Astrocyte (in vitro differentiated cells and primary cell): ENCODE measurements around the gene CFTR. TPM values are rescaled to one million over a fixed set of nuclear protein-coding genes. Genes with fewer than 3 reads are reported as not detected.

Experiments
- DNase-seq: peaks from one replicate; pipeline ENCODE4 v3.0.0-alpha.2; 2010; ENCODE audit warnings: low read depth
- FAIRE-seq: peaks from 2 replicates; lab custom pipeline; 2011; peaks lifted over from hg19 to GRCh38; lab: Jason Lieb, UNC
- H2AFZ ChIP-seq: 2 replicates; pipeline ENCODE4 v1.6.0; 2012; ENCODE audit warnings: low read depth, low read length, inconsistent platforms
- H3K27ac ChIP-seq: 2 replicates; pipeline ENCODE4 v1.5.1; 2011; ENCODE audit warnings: low read depth, low read length, inconsistent platforms
- H3K27me3 ChIP-seq: 2 replicates; pipeline ENCODE4 v1.6.0; 2011; ENCODE audit warnings: low read length, inconsistent platforms; ENCODE audit not compliant: insufficient read depth
- H3K36me3 ChIP-seq: 2 replicates; pipeline ENCODE4 v1.5.1; 2011; ENCODE audit warnings: low read length, inconsistent platforms; ENCODE audit not compliant: insufficient read depth
- H3K4me1 ChIP-seq: 2 replicates; pipeline ENCODE4 v1.5.1; 2011; ENCODE audit warnings: low read length, inconsistent platforms; ENCODE audit not compliant: insufficient read depth
- H3K4me2 ChIP-seq: 2 replicates; pipeline ENCODE4 v1.6.0; 2012; ENCODE audit warnings: low read length, inconsistent platforms
- H3K4me3 ChIP-seq: 2 replicates; pipeline ENCODE4 v1.5.1; 2011; ENCODE audit warnings: low read depth, mild to moderate bottlenecking, low read length, inconsistent platforms; ENCODE audit not compliant: insufficient read depth
- H3K79me2 ChIP-seq: 2 replicates; pipeline ENCODE4 v1.6.0; 2012; ENCODE audit warnings: mild to moderate bottlenecking, low read length, inconsistent platforms; ENCODE audit not compliant: insufficient read depth
- H3K9ac ChIP-seq: 2 replicates; pipeline ENCODE4 v1.6.0; 2012; ENCODE audit warnings: mild to moderate bottlenecking, low read length, inconsistent platforms
- H3K9me3 ChIP-seq: 2 replicates; pipeline ENCODE4 v1.5.1; 2012; ENCODE audit warnings: low read depth, mild to moderate bottlenecking, low read length, inconsistent platforms; ENCODE audit not compliant: insufficient read depth
- H4K20me1 ChIP-seq: 2 replicates; pipeline ENCODE4 v1.6.0; 2012; ENCODE audit warnings: low read length, inconsistent platforms; ENCODE audit not compliant: insufficient read depth
- H3K27ac Mint-ChIP-seq: one replicate; pipeline ENCODE4 v1.8.0; 2021; ENCODE audit warnings: mild to moderate bottlenecking, mixed read lengths; ENCODE audit not compliant: unreplicated experiment
- H3K27me3 Mint-ChIP-seq: one replicate; pipeline ENCODE4 v1.8.0; 2021; ENCODE audit warnings: low read depth, mixed read lengths; ENCODE audit not compliant: unreplicated experiment
- H3K36me3 Mint-ChIP-seq: one replicate; pipeline ENCODE4 v1.8.0; 2021; ENCODE audit warnings: low read depth, mixed read lengths; ENCODE audit not compliant: unreplicated experiment
- H3K4me1 Mint-ChIP-seq: one replicate; pipeline ENCODE4 v1.8.0; 2021; ENCODE audit warnings: low read depth, mixed read lengths; ENCODE audit not compliant: unreplicated experiment
- H3K4me3 Mint-ChIP-seq: one replicate; pipeline ENCODE4 v1.8.0; 2021; ENCODE audit warnings: mild to moderate bottlenecking, moderate library complexity, mixed read lengths; ENCODE audit not compliant: unreplicated experiment
- H3K9me3 Mint-ChIP-seq: one replicate; pipeline ENCODE4 v1.8.0; 2021; ENCODE audit warnings: mild to moderate bottlenecking, mixed read lengths; ENCODE audit not compliant: unreplicated experiment
- CTCF ChIP-seq: IDR thresholded peaks from 2 replicates; pipeline ENCODE4 v1.5.1; 2011; ENCODE audit warnings: low read depth, mild to moderate bottlenecking, inconsistent platforms, low read length, moderate library complexity; ENCODE audit not compliant: insufficient read depth
- EZH2 ChIP-seq: IDR thresholded peaks from 2 replicates; pipeline ENCODE4 v1.6.1; 2012; ENCODE audit warnings: mild to moderate bottlenecking, low read length, inconsistent platforms; ENCODE audit not compliant: insufficient read depth
- total RNA-seq: library from RNA; stranded (reverse); gene quantifications from 2 replicates; pipeline ENCODE4 v1.2.1, GENCODE V29; 2021

The CFTR gene
- total RNA-seq, 1 donor from 2014 or later: 2.5 TPM

- no peaks in the 10 kb centered on the region for H3K36me3 ChIP-seq
- no peak overlapping the region for H3K27ac ChIP-seq
- H3K4me1 ChIP-seq: no peaks in the 10 kb centered on the region
- no peak overlapping the region for H3K4me3 Mint-ChIP-seq
- no peak overlapping the region for H3K27ac Mint-ChIP-seq
- H3K4me1 Mint-ChIP-seq: no peaks in the 10 kb centered on the region
- no peak overlapping the region for H2AFZ ChIP-seq
- no peaks in the 10 kb centered on the region for H3K36me3 Mint-ChIP-seq
- H3K27me3 Mint-ChIP-seq: no peaks in the 10 kb centered on the region
- TF ChIP-seq CTCF: no peak
- TF ChIP-seq EZH2: no peak
- no peaks in the 10 kb centered on the region for H3K79me2 ChIP-seq
- no peak for DNase-seq
- H3K9me3 Mint-ChIP-seq: no peaks in the 10 kb centered on the region
- no peak for FAIRE-seq
- no peak overlapping the region for H3K4me3 ChIP-seq
- no peak overlapping the region for H3K9ac ChIP-seq
- H4K20me1 ChIP-seq: no peaks in the 10 kb centered on the region
- H3K4me2 ChIP-seq: no peak overlapping the region
- H3K9me3 ChIP-seq: no peaks in the 10 kb centered on the region
- no peaks in the 10 kb centered on the region for H3K27me3 ChIP-seq
Observed at GRCh38 chr7:117552660-117553059, 72.8 kb downstream of the CFTR start.

- Histone ChIP-seq H3K4me3 (no peak overlapping the region), H2AFZ (no peak overlapping the region), H3K36me3 (no peaks in the 10 kb centered on the region), H4K20me1 (no peaks in the 10 kb centered on the region), H3K9me3 (no peaks in the 10 kb centered on the region), H3K27ac (no peak overlapping the region), H3K4me2 (no peak overlapping the region), H3K9ac (no peak overlapping the region), H3K79me2 (no peaks in the 10 kb centered on the region), H3K27me3 (no peaks in the 10 kb centered on the region), H3K4me1 (no peaks in the 10 kb centered on the region)
- H3K9me3 Mint-ChIP-seq: no peaks in the 10 kb centered on the region
- H3K27ac Mint-ChIP-seq: no peak overlapping the region
- FAIRE-seq (no peak), DNase-seq (no peak)
- H3K4me3 Mint-ChIP-seq: no peak overlapping the region
- no peaks in the 10 kb centered on the region for H3K36me3 Mint-ChIP-seq
- H3K27me3 Mint-ChIP-seq: no peaks in the 10 kb centered on the region
- no peaks in the 10 kb centered on the region for H3K4me1 Mint-ChIP-seq
- TF ChIP-seq CTCF (no peak), EZH2 (no peak)
Observed at GRCh38 chr7:117555260-117555659, 75.4 kb downstream of the CFTR start.

GRCh38 chr7:117559391-117559790, 79.6 kb downstream of the CFTR start:
- H3K9me3 Mint-ChIP-seq: no peaks in the 10 kb centered on the region
- Histone ChIP-seq H3K4me1 (no peaks in the 10 kb centered on the region), H3K4me2 (no peak overlapping the region), H2AFZ (no peak overlapping the region), H3K9ac (no peak overlapping the region), H4K20me1 (no peaks in the 10 kb centered on the region), H3K4me3 (no peak overlapping the region), H3K27me3 (no peaks in the 10 kb centered on the region), H3K27ac (no peak overlapping the region), H3K36me3 (no peaks in the 10 kb centered on the region), H3K9me3 (no peaks in the 10 kb centered on the region), H3K79me2 (no peaks in the 10 kb centered on the region)
- H3K4me3 Mint-ChIP-seq: no peak overlapping the region
- no peak for DNase-seq
- peaks cover 3% of the 10 kb centered on the region for H3K4me1 Mint-ChIP-seq
- no peaks in the 10 kb centered on the region for H3K36me3 Mint-ChIP-seq
- no peak overlapping the region for H3K27ac Mint-ChIP-seq
- no peak for FAIRE-seq
- H3K27me3 Mint-ChIP-seq: no peaks in the 10 kb centered on the region
- TF ChIP-seq CTCF (no peak), EZH2 (no peak)
